ENCODE results near the gene TCHP. TPM values are rescaled to one million over a fixed set of nuclear protein-coding genes. Genes with fewer than 3 reads are reported as not detected.

TCHP gene
- total and polyA plus RNA-seq, 2 donors (not counting 1 experiment from before 2014, with no cell fraction given) = 13.4 to 29.4 TPM

DNA sequence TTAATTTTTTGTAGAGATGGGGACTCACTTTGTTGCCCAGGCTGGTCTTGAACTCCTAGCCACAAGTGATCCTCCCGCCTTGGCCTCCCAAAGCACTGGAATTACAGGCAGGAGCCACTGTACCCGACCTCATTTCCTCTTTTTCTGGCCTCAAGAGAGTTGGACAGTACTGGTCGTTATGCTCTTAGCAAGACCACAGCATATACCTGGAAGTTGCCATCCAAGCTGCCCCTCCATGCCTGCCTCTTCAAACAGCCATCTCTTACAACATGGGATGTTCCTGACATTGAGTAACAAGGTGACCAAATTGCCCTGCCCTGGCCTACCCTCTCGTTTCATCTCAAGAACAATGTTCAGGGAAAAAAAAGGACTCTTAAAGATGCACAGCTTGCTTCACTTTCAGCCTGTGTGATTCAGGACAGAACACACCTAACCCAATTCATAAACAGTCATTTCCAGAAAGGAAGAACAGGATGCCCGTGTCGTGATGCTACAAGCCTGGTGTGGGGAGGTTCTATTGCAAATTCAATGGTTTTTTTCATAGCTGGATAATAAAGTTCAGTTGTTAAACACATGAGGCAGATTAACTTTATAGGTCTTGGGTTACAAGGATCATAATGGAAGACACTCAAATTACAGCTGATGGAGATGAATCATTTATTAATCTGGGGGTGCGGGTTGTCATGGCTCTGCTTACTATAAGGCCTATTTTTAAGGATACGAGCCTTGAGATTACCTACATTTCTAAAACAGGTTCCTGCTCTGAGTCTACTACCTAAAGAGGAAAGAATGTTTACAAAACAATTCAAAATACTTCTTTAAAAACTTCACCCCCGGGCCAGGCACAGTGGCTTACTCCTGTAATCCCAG is 31.7 kb upstream of the TCHP start:
- H3K4me1 ChIP-seq (ENCODE audit: control insufficient read depth in 2 of 2, insufficient read depth in 2 of 2, low read length in 2 of 2) = peaks cover 5% of the 10 kb centered on the region in 2 donors
- Mint-ChIP-seq H3K4me1 (peaks cover 14% of the 10 kb centered on the region), H3K4me3 (no peak overlapping the region), H3K9me3 (ENCODE audit: insufficient read depth) (no peaks in the 10 kb centered on the region), H3K27me3 (no peaks in the 10 kb centered on the region), H3K27ac (no peak overlapping the region)
- no peak for TF ChIP-seq CTCF (IDR thresholded peaks at IDR 0.05)
- peaks cover 5% of the 10 kb centered on the region for H4K20me1 ChIP-seq (ENCODE audit: control insufficient read depth, insufficient read depth, low read length, poor library complexity, severe bottlenecking)
- H3K4me3 ChIP-seq (ENCODE audit: control extremely low read depth in 1 of 5, extremely low read depth in 1 of 5, insufficient read depth in 1 of 5, low read depth in 2 of 5, low read length in 4 of 5) = no peak overlapping the region
- no peak overlapping the region for H3K9ac ChIP-seq (ENCODE audit: low read length)
- ATAC-seq (ENCODE audit: low read depth) (no peak), DNase-seq (no peak)
- H3K27ac ChIP-seq (ENCODE audit: low read length in 2 of 2) = no peak overlapping the region
- intact Hi-C loops (cut with micrococcal nuclease) = no loop called here
- CTCF ChIA-PET = interaction anchor here (0.6 to 4.3 kb wide), 3 partner anchors 14 to 261 kb away, joined by 4 to 21 read pairs (median 4); no protein-coding TSS in a partner anchor
- no peak overlapping the region for H2AFZ ChIP-seq (ENCODE audit: insufficient read depth, low read depth, low read length, poor library complexity, severe bottlenecking)
- H3K9me3 ChIP-seq (ENCODE audit: control extremely low read depth in 1 of 3, control insufficient read depth in 2 of 3, insufficient read depth in 1 of 3, low read length in 2 of 3) = no peaks in the 10 kb centered on the region
- H3K27me3 ChIP-seq (replicated peaks in 1 of 4; ENCODE audit: control extremely low read depth in 1 of 4, control insufficient read depth in 3 of 4, insufficient read depth in 4 of 4, low read length in 3 of 4) = no peaks in the 10 kb centered on the region
- H3K36me3 ChIP-seq (replicated peaks in 1 of 2; ENCODE audit: control extremely low read depth in 1 of 2, control insufficient read depth in 1 of 2, extremely low read depth in 1 of 2, insufficient read depth in 2 of 2, low read length in 1 of 2) = peaks cover 5 to 16% of the 10 kb centered on the region in 2 experiments
- 82% methylated on average over 5 of the region's 9 CpGs for WGBS (ENCODE audit: insufficient coverage)
- no peak overlapping the region for H3K4me2 ChIP-seq (replicated peaks; ENCODE audit: low read depth, low read length, poor library complexity, severe bottlenecking)
- peaks cover 75% of the 10 kb centered on the region for H3K79me2 ChIP-seq (ENCODE audit: control insufficient read depth, insufficient read depth, low read length)
- POLR2A ChIA-PET = no interaction called here

- Mint-ChIP-seq H3K4me3 (no peak overlapping the region), H3K27ac (no peak overlapping the region), H3K4me1 (peaks cover 19% of the 10 kb centered on the region), H3K27me3 (no peaks in the 10 kb centered on the region), H3K9me3 (ENCODE audit: insufficient read depth) (no peaks in the 10 kb centered on the region)
- Histone ChIP-seq H3K27me3 (replicated peaks in 1 of 4; ENCODE audit: control extremely low read depth in 1 of 4, control insufficient read depth in 3 of 4, insufficient read depth in 4 of 4, low read length in 3 of 4) (no peaks in the 10 kb centered on the region), H3K4me2 (replicated peaks; ENCODE audit: low read depth, low read length, poor library complexity, severe bottlenecking) (no peak overlapping the region), H3K27ac (ENCODE audit: low read length in 2 of 2) (no peak overlapping the region), H3K4me1 (ENCODE audit: control insufficient read depth in 2 of 2, insufficient read depth in 2 of 2, low read length in 2 of 2) (peaks cover 7 to 8% of the 10 kb centered on the region in 2 donors), H3K9me3 (ENCODE audit: control extremely low read depth in 1 of 3, control insufficient read depth in 2 of 3, insufficient read depth in 1 of 3, low read length in 2 of 3) (no peaks in the 10 kb centered on the region), H3K9ac (ENCODE audit: low read length) (no peak overlapping the region), H4K20me1 (ENCODE audit: control insufficient read depth, insufficient read depth, low read length, poor library complexity, severe bottlenecking) (peaks cover 8% of the 10 kb centered on the region), H3K36me3 (replicated peaks in 1 of 2; ENCODE audit: control extremely low read depth in 1 of 2, control insufficient read depth in 1 of 2, extremely low read depth in 1 of 2, insufficient read depth in 2 of 2, low read length in 1 of 2) (peaks cover 5 to 16% of the 10 kb centered on the region in 2 experiments), H2AFZ (ENCODE audit: insufficient read depth, low read depth, low read length, poor library complexity, severe bottlenecking) (no peak overlapping the region), H3K4me3 (ENCODE audit: control extremely low read depth in 1 of 5, extremely low read depth in 1 of 5, insufficient read depth in 1 of 5, low read depth in 2 of 5, low read length in 4 of 5) (no peak overlapping the region), H3K79me2 (ENCODE audit: control insufficient read depth, insufficient read depth, low read length) (peaks cover 84% of the 10 kb centered on the region)
- intact Hi-C loops (cut with micrococcal nuclease) = no loop called here
- ChIA-PET CTCF (no interaction called here), POLR2A (no interaction called here)
- ATAC-seq (ENCODE audit: low read depth) = no peak
- 50% methylated on average over 2 of the region's 2 CpGs for WGBS (ENCODE audit: insufficient coverage)
- TF ChIP-seq CTCF (IDR thresholded peaks at IDR 0.05) (no peak), EZH2 (IDR thresholded peaks at IDR 0.05; ENCODE audit: borderline replicate concordance, insufficient read depth, low read depth, low read length, poor library complexity, severe bottlenecking) (no peak)
- DNase-seq = no peak
Observed at GRCh38 chr12:109870648-109871047, 29.4 kb upstream of the TCHP start.
